Activated T-cell treated with anti-CD3 and anti-CD28 coated beads for 48 hours (primary cell): ENCODE data around the gene PRRG1.
"Not testable (repeated sequence)": the region's sequence is repeated elsewhere in the genome, so short reads cannot be mapped to it uniquely, and the experiment has no call there.

Experiments
- DNase-seq: peaks from one replicate; pipeline ENCODE4 v3.0.0-alpha.2; 2020; ENCODE audit warnings: low read depth

The PRRG1 gene

GRCh38 chrX:37378404-37378803 is 29.2 kb downstream of the PRRG1 start:
- no peak for DNase-seq

DNA sequence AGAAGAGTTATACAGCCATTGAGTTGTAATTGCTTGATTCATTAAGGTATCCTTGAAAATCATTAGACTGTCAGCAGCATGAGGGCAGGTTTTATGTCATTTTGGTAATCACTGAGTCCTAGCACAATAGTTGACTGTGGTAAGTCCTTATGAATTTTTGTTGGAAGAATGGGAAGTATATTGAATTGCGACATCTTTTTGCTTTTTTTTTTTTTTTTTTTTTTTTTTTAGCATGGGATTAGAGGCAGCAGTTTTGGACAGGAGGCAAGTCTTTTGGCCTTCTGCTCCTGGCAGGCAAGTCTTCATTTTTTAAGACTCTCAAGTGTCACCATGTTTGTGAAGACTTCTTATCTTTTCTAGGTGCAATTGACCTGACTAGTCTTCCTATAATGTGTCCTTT is 29.7 kb downstream of the PRRG1 start:
- DNase-seq, result no peak

DNA sequence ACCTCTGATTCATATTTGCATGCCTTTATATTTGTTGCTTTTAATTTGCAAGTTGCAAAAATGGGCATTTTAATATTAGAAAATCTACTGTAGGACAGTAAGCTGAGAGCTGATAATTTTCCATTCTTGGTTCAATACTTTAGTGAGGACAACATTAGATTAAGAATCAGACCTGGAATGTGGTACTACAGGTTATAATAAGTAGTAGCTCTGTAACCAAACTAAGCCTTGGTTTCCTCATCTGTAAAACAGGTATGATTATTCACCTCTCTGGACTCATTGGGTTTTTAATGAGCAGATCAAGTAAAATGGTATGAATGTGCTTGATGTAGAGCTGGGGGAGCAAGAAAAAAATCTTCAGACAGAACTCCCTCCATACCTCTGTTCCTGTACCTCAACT is 31.1 kb downstream of the PRRG1 start:
- DNase-seq, result no peak

GRCh38 chrX:37380924-37381323 is 31.8 kb downstream of the PRRG1 start:
- no peak for DNase-seq

DNA sequence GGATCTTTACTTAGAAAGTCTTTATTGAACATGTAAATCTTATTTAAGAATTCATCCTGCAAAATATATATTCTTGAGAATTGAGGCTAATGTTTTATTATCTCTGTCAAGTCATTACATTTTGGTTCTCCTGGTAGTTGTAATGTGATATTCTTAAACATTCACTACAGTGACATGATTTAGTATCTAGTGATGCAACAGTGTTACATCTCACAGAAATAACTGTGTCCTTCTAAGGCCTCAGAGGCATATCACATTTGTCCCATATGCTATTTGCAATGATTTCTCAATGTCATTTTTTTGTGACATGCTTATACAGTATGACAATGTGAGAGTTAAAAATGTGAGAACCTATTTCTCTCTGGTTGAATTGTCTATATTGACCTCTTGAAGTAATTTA is 34.1 kb downstream of the PRRG1 start:
- DNase-seq, result no peak

DNA sequence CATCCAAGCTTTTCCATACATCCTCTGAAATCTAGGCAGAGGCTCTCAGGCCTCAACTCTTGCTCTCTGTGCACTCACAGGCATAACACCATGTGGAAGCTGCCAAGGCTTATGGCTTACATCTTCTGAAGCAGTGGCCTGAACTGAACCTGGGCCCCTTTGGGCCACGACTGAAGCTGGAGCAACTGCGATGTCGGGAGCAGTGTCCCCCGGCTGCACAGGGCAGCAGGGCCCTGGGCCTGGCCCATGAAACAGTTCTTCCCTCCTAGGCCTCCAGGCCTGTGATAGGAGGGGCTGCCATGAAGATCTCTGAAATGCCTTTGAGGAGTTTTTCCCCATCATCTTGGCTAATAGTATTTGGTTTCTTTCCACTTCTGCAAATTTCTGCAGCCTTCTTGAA is 39.2 kb downstream of the PRRG1 start:
- DNase-seq, result no peak

DNA sequence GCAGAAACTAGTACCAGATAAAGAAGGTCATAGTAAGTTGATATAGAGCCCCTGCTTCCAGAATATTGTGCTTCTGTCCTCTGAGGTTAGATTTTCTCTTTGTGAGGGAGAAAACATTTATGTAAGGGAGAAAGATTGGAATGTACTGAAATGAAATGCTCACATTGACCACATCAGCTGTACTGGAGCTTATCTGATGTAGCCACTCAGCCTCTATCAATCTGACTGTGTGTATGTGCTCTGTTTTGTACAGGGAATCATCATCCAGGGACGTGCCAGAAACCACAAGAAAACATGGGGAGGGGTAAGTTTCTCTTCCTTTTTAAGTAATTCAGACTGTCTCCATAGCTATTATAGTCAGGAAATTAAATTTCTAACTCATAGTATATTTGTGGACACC is 56.8 kb downstream of the PRRG1 start:
- no peak for DNase-seq

GRCh38 chrX:37407736-37408135 is 58.6 kb downstream of the PRRG1 start:
- no peak for DNase-seq

- DNase-seq, result no peak
Observed at GRCh38 chrX:37409278-37409677, 60.1 kb downstream of the PRRG1 start.

DNA sequence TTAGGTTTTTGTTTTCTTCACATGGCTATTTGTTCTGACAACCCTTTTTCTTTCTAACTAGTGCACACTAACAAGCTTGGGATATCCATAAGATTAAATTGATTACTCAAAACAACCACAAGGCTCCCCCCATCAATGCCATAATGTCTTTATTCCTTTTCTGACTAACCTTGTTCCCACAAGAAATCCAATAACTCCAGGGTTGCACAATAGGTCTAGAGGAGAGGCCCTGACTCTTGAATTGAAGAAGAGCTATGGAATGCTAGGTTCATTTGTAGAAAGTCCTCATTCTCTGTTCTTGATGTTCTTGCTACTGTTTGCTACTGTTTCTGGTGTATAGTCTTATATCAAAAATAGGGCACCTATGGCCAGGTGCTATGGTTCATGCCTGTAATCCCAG is 71.0 kb downstream of the PRRG1 start:
- DNase-seq, result no peak

GRCh38 chrX:37420756-37421155 is 71.6 kb downstream of the PRRG1 start:
- no peak for DNase-seq

DNA sequence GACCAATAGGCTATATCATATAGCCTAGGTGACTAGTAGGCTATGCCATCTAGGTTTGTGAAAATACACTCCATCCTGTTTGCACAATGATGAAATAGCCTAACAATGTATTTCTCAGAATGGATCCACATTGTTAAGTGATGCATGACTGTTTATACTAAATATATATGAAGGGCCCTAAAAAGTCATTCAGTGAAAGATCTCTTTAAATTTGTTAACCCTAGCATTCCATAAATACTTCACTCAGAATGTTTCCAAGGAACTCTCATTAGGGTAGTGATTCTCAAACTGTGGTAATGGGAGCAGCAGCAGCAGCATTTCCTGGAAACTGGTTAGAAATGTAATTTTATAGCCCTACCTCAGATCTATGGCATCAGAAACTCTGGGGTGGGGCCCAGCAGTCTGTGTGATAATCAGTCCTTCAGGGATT is 74.9 kb downstream of the PRRG1 start:
- no peak for DNase-seq

DNA sequence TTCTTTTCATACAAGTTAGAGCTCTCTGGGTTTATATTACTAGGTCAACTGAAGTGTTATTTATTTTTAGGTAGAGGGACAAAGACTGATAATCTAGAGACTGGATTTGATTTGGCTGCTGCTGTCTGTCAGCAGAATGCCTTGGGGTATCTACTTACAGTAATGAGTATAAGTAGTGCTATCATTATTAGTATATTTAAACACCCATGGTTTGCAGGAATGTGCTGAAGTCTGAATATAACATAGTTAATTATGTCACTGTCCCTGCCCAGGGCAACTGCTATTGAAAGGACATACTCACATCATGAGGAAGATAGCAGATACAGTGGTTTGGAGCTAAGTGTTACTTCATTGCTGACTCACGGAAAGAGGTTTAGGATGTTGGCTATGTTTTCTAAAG is 76.2 kb downstream of the PRRG1 start:
- DNase-seq, result no peak

- not testable (repeated sequence) for DNase-seq
Observed at GRCh38 chrX:37428962-37429361, 79.8 kb downstream of the PRRG1 start.

GRCh38 chrX:37434362-37434761 is 85.2 kb downstream of the PRRG1 start:
- no peak for DNase-seq

GRCh38 chrX:37437160-37437559 is 88.0 kb downstream of the PRRG1 start:
- no peak for DNase-seq

DNA sequence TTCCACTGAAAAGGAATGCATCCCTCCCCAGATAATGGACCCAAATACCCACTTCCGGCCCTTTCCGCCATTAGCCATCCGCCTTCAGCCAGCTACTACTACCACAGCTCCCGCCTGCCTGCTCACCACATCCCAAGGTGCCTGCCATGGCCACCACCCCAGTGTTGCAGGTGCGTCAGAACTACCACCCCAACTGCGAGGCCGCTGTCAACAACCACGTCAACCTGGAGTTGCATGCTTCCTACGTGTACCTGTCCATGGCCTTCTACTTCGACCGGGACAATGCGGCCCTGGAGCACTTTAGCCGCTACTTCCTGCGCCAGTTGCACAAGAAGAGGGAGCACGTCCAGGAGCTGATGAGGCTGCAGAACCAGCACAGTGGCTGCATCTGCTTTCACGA is 92.2 kb downstream of the PRRG1 start:
- no peak for DNase-seq

DNA sequence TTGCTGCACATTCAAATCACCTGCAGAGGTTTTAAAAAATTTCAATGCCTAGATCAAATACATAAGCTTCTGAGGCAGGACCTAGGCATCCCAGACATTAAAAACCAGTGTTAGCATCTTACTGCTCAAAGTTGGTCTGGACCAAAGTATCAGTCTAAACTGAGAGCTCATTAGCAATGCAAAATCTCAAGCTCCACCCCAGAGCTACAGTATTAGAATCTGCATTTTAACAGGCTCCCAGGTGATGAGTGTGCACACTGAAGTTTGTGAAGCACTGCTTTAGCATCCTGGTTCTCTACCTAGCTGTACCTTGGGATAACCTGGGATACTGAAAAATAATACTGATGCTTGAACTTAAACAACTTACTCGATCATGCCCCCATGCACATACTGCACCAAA is 96.0 kb downstream of the PRRG1 start:
- no peak for DNase-seq

GRCh38 chrX:37453821-37454220 is 104.7 kb downstream of the PRRG1 start:
- no peak for DNase-seq

DNA sequence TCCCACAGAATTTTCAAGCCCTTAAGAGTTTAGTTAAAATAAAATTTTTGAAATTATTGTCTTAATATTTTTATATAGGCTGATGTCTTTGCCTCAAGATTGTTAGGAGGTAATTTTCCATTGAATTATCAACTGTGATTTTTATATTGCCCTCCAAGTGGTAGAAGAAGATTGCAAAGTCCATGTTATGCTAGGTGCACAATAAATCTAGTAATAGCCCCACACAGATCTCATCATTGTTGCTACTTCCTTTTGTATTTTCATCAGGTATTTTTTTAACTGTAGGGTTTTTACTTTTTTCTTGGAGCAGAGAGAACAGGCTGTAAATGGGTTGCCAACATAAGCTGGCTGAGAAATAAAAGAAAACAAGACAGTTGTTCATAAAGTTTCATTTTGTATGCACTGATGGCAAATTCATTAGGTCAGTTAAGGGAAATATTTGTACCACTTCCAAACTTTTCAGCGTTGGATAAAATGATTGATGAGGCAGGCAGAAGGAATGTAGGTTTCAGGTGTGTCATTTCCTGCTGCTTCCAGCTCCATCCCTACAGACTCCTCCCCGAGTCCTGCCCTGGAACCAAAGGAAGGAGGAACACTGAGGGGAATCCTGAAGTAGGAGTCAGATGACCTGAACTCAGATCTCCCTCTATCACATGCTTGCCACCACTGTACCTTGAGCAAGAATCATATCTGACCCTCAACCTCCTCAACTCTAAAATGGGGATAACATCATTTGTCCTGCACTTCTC is 105.5 kb downstream of the PRRG1 start:
- DNase-seq, result no peak

DNA sequence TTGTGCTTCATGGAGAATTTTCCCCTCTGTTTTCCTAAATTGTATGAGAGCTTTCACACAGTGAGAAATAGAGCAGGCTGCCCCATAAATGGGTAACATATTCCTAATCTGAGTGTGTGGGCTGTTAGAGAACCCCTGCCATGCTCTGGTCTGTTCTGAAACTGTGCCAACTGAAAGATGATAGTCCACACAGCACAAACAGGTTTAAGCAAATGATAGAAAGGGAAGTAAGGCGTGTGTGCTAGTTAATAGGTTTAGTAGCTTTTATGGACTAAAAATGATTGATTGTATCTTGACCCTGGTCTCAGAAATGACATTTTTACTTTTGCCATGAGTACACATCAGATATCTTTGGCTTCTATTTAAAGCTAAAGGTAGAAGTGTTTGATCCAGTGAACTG is 106.2 kb downstream of the PRRG1 start:
- no peak for DNase-seq

- DNase-seq, result not testable (repeated sequence)
Observed at GRCh38 chrX:37460285-37460684, 111.1 kb downstream of the PRRG1 start.

DNA sequence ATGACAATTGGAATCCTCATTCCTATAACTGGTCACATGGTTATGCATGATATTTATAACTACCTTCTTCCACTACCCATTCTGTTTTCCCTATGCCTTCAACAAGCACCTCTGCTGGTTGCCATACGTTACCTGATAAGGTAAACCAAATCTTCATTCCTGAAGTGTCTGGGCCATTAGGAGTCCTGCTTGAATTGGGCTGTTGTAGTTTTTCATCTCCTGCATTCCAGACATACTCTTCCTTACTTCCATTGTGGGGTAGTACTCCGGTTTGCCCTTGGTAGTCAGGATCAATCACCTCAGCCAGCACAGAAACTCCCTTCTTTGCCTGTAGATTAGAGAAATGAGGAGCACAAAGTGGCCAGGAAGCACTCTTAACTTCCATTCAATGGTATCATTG is 113.2 kb downstream of the PRRG1 start:
- DNase-seq, result no peak

GRCh38 chrX:37468124-37468739 is 119.1 kb downstream of the PRRG1 start:
- no peak for DNase-seq
